Astrocyte of the cerebellum (primary cell): ENCODE results near the gene DDX28.
"Not testable (repeated sequence)": the region's sequence is repeated elsewhere in the genome, so short reads cannot be mapped to it uniquely, and the experiment has no call there.

ENCODE experiments used
- DNase-seq: peaks from one replicate; pipeline ENCODE4 v3.0.0-alpha.2; 2011; ENCODE audit warnings: low read depth
- H3K4me3 ChIP-seq: 2 replicates; pipeline ENCODE4 v1.5.1; 2011; ENCODE audit warnings: mild to moderate bottlenecking, low read depth, low read length, moderate library complexity
- in situ Hi-C: cut with HindIII; loops from 2 replicates; pipeline ENCODE4 v1.10.0; 2017; ENCODE audit warnings: low sequenced_read_pairs
- TF ChIP-seq, protein P1 (sequence below): IDR thresholded peaks from 2 replicates; pipeline ENCODE4 v1.5.1; 2012; ENCODE audit warnings: low read length, low read depth, moderate library complexity, mild to moderate bottlenecking; ENCODE audit errors: missing control alignments

The DDX28 gene

DNA sequence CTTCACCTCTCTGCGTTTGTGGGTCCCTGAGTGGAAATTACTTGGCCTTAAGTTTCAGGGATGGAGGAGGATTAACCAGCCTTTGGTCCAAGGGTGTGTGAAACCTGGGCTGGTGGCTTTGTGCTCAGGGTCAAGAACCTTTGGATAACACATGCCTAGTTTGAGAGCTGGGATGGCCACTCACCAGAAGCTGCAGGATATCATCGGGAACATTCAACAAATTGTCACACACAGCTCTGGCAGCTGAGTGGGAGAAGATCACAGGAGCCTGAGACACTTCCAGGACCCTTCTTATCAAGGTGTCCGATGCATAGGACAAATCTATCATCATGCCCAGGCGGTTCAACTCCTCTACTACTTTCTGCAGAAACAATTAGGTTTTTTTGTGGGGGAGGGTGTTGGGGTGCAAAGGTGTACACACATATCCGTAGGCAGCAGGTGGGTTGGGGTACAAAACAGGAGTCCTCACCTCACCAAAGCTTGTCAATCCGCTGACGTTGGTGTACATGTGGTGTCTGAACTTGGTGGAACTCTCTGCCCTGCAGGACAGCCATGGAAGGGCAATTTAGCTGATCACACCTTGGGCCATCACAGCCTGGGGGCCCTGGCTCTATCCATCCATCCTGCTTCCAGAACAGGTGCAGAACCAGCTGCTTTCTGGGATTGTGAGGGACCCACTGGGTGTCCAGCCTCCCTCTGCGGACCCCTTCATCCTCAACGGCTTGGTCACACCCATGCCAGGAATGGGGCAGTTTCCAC, 45.4 kb downstream of the DDX28 start:
- no peak overlapping the region for H3K4me3 ChIP-seq
- DNase-seq = no peak
- in situ Hi-C loops = no loop called here
- TF ChIP-seq, protein P1, sequence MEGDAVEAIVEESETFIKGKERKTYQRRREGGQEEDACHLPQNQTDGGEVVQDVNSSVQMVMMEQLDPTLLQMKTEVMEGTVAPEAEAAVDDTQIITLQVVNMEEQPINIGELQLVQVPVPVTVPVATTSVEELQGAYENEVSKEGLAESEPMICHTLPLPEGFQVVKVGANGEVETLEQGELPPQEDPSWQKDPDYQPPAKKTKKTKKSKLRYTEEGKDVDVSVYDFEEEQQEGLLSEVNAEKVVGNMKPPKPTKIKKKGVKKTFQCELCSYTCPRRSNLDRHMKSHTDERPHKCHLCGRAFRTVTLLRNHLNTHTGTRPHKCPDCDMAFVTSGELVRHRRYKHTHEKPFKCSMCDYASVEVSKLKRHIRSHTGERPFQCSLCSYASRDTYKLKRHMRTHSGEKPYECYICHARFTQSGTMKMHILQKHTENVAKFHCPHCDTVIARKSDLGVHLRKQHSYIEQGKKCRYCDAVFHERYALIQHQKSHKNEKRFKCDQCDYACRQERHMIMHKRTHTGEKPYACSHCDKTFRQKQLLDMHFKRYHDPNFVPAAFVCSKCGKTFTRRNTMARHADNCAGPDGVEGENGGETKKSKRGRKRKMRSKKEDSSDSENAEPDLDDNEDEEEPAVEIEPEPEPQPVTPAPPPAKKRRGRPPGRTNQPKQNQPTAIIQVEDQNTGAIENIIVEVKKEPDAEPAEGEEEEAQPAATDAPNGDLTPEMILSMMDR = no peak

DNA sequence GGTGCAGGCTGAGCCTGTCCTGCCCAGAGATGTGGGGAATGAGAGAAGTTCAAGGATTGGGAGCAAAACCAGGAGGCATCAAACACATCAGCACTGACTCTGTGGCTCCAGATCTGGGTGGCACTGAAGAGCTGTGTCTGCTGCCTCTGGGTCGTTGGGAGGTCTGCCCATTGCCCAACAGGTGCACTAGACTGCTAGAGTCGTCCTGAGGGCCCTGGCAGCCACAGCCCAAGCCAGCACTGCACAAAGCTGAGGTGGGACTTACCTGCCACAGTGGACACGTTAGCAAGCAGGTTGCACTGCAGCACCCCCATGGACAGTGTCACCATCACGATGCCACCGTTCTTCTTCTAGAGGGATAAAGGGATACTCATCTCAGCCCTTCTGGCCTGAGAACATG, 46.0 kb downstream of the DDX28 start:
- in situ Hi-C loops = no loop called here
- no peak for DNase-seq
- TF ChIP-seq, protein P1 = no peak
- H3K4me3 ChIP-seq = no peak overlapping the region

DNA sequence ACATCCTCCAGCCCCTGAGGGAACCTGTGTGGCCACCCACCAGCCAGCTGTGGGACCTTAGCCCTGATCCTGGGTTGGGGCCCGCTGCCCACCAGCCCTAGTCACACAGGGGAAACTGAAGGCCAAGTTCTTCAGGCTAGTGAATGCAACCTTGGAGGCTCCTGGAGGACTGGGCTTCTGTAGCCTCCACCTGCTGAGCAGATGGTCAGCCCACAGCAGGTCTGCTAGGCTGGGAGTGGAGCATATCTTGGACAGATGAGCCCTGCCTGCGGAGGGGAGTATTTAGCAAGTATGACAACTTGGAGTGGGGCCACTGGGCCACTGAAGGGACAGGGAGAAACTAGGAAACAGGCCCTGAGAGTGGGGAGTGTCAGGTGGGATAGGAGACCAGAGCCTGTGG, 46.8 kb downstream of the DDX28 start:
- no peak overlapping the region for H3K4me3 ChIP-seq
- TF ChIP-seq, protein P1 = no peak
- DNase-seq = no peak
- in situ Hi-C loops = no loop called here

DNA sequence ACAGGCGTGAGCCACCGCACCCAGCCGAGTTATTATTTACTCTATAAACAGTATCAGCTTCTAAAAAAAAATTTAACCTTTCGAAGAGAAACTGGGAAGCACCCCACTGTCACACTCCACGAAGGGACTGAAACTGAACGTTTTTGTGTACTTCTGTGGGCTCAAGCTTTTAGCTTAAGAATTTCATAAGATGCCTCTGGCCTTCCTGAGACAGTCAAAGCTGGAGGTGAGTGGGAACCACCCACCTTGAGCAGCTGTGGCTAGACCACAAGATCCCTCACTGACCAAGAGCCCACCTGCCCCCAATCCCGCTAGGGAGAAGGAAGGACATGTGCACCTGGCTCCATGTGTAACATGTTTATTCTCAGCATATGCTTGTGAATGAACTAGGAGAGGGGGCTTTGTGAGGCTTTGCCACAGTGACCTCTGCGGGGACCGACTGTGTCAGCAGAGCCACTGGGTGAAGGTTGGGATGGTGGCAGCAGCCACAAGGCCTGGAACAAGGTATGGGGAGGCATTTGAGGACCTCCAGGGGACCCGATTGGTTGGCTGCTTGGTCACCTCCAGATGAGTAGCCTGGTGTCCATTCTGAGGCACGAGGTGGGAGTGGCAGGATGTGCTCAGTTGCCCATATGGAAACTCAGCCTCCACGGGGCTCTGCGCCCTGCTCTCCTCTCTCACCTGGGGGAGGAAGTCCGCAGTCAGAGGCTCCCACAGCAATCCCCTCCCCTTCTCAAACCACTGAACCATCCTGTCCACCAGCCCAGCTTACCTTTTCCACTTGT, 47.5 kb downstream of the DDX28 start:
- TF ChIP-seq, protein P1 = no peak
- no peak overlapping the region for H3K4me3 ChIP-seq
- no peak for DNase-seq
- in situ Hi-C loops = no loop called here

DNA sequence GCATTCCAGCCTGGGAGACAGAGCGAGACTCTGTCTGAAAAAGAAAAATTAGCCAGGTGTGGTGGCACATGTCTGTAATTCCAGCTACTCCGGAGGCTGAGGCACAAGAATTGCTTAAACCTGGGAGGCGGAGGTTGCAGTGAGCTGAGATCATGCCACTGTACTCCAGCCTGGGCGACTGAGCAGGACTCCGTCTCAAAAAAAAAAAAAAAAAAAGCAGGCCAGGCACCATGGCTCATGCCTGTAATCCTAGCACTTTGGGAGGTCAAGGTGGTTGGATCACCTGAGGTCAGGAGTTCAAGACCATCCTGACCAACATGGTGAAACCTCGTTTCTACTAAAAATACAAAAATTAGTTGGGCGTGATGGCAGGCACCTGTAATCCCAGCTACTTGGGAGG, 50.7 kb downstream of the DDX28 start:
- DNase-seq, H3K4me3 ChIP-seq, in situ Hi-C loops: not testable (repeated sequence)

DNA sequence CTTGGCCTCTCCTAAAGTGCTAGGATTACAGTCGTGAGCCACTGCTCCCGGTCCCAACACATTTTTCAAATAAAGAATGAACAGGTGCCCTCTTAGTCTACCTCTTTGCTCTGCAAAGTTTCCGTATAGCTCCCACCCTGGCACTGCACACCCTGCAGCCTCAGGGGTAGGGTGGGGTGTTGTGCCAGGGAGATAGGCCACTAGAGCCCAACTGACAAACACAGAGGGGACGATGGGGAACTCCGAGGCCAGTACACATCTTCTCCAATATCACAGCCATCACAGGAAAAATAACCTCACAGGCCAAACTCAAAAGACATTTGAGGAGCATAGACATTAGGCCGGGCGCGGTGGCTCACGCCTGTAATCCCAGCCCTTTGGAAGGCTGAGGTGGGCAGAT, 51.9 kb downstream of the DDX28 start:
- H3K4me3 ChIP-seq = no peak overlapping the region
- in situ Hi-C loops = no loop called here
- no peak for DNase-seq
- TF ChIP-seq, protein P1 = no peak
